Tibial artery (tissue), 4 donors: Measurements from ENCODE around the gene MLYCD.

ENCODE experiments used
- DNase-seq, 2 donors: peaks; one replicate each; pipeline ENCODE4 v3.0.0-alpha.2; 2019
- H3K27ac ChIP-seq, 2 donors: fragments of 200-600 bp; sonication (generic) in 1 of 2; 1 replicate in 1 of 2; 2 replicates in 1 of 2; pipeline ENCODE4 v1.5.1; 2018 to 2019; ENCODE audit warnings: mild to moderate bottlenecking in 1 of 2
- H3K27me3 ChIP-seq, 2 donors: fragments of 200-600 bp; sonication (generic) in 1 of 2; one replicate each; pipeline versions ENCODE4 v1.5.1 to v1.6.0; 2016 to 2019
- H3K36me3 ChIP-seq, 3 donors: fragments of 200-600 bp; sonication (generic) in 2 of 3; one replicate each; pipeline ENCODE4 v1.5.1; 2016 to 2019; ENCODE audit warnings: mild to moderate bottlenecking in 2 of 3
- H3K4me1 ChIP-seq, 4 donors: fragments of 200-600 bp; sonication (generic) in 2 of 4; 1 replicate in 3 of 4; 2 replicates in 1 of 4; pipeline ENCODE4 v1.5.1; 2016 to 2019
- H3K4me3 ChIP-seq, 2 donors: fragments of 200-600 bp; sonication (generic) in 1 of 2; 1 replicate in 1 of 2; 2 replicates in 1 of 2; pipeline ENCODE4 v1.5.1; 2018 to 2019; ENCODE audit warnings: mild to moderate bottlenecking in 2 of 2
- H3K9me3 ChIP-seq, 3 donors: fragments of 200-600 bp; sonication (generic) in 1 of 3; one replicate each; pipeline ENCODE4 v1.5.1; 2016 to 2019
- CTCF ChIP-seq, 2 experiments: fragments of 200-600 bp in 1 of 2; fragments of 450-650 bp in 1 of 2; IDR thresholded peaks; one replicate each; pipeline ENCODE4 v1.5.1; 2017 to 2019; ENCODE audit warnings: antibody characterized with exemption in 2 of 2, mild to moderate bottlenecking in 1 of 2, moderate library complexity in 1 of 2
- intact Hi-C: fragments of 100-400 bp; cut with DNase I; formaldehyde crosslinking; loops from one replicate; pipeline ENCODE4 v1.15.0; 2023; ENCODE audit warnings: low total_unique reads

Gene MLYCD

GRCh38 chr16:83970430-83970815 lies 71.5 kb downstream of the MLYCD start:
- peaks cover 0 to 29% of the 10 kb centered on the region in 2 donors for H3K27me3 ChIP-seq
- TF ChIP-seq CTCF (IDR thresholded peaks at IDR 0.05): no peak
- H3K4me3 ChIP-seq: no peak overlapping the region
- H3K9me3 ChIP-seq: no peaks in the 10 kb centered on the region
- H3K27ac ChIP-seq: no peak overlapping the region
- DNase-seq: no peak
- peaks cover 0 to 12% (median 10%) of the 10 kb centered on the region in 4 donors for H3K4me1 ChIP-seq
- H3K36me3 ChIP-seq: peaks cover 6 to 12% (median 10%) of the 10 kb centered on the region in 3 donors
- intact Hi-C loops: no loop called here

GRCh38 chr16:83971165-83972130 lies 72.5 kb downstream of the MLYCD start:
- Histone ChIP-seq H3K4me3 (no peak overlapping the region), H3K4me1 (peaks cover 0 to 12% (median 10%) of the 10 kb centered on the region in 4 donors), H3K36me3 (peaks cover 0 to 2% (median under 1%) of the 10 kb centered on the region in 3 donors), H3K9me3 (no peaks in the 10 kb centered on the region), H3K27me3 (peaks cover 0 to 33% of the 10 kb centered on the region in 2 donors), H3K27ac (no peak overlapping the region)
- no peak for TF ChIP-seq CTCF (IDR thresholded peaks at IDR 0.05)
- intact Hi-C loops: no loop called here
- DNase-seq: no peak

- Histone ChIP-seq H3K4me1 (peaks cover 0 to 12% (median 10%) of the 10 kb centered on the region in 4 donors), H3K9me3 (peaks cover 0 to 2% (median 0%) of the 10 kb centered on the region in 3 donors), H3K36me3 (no peaks in the 10 kb centered on the region), H3K27me3 (peaks cover 0 to 33% of the 10 kb centered on the region in 2 donors), H3K4me3 (no peak overlapping the region), H3K27ac (no peak overlapping the region)
- no peak for TF ChIP-seq CTCF (IDR thresholded peaks at IDR 0.05)
- DNase-seq: no peak
- intact Hi-C loops: no loop called here
Observed at GRCh38 chr16:83972256-83973008, 73.5 kb downstream of the MLYCD start.

GRCh38 chr16:83973077-83973476 lies 74.2 kb downstream of the MLYCD start:
- intact Hi-C loops: no loop called here

More at GRCh38 chr16:83973077-83973476, 74.2 kb downstream of the MLYCD start:
- no peak overlapping the region for H3K27ac ChIP-seq
- peaks cover 0 to 6% (median 0%) of the 10 kb centered on the region in 3 donors for H3K9me3 ChIP-seq
- H3K4me3 ChIP-seq: no peak overlapping the region
- DNase-seq: no peak
- peaks cover 0 to 9% (median 6%) of the 10 kb centered on the region in 4 donors for H3K4me1 ChIP-seq
- no peak for TF ChIP-seq CTCF (IDR thresholded peaks at IDR 0.05)
- H3K27me3 ChIP-seq: peaks cover 0 to 30% of the 10 kb centered on the region in 2 donors
- H3K36me3 ChIP-seq: no peaks in the 10 kb centered on the region
